HG02852 (cell line): ENCODE data around the gene TCF12.
A peak's percentile ranks its signal among the peaks of the same experiment; 100 is the strongest.

Experiments
- ATAC-seq: cut with Tn5 transposase; IDR thresholded peaks from one replicate; pipeline ENCODE4 v1.9.1; 2021; ENCODE audit warnings: mild to moderate bottlenecking, moderate library complexity; ENCODE audit not compliant: unreplicated experiment

The TCF12 gene

GRCh38 chr15:57086857-57087427 is 168.5 kb downstream of the TCF12 start:
- ATAC-seq = no peak

GRCh38 chr15:57089815-57090495 is 171.5 kb downstream of the TCF12 start:
- no peak for ATAC-seq

- no peak for ATAC-seq
Observed at GRCh38 chr15:57090496-57090859, 172.0 kb downstream of the TCF12 start.

- ATAC-seq = no peak
Observed at GRCh38 chr15:57091636-57092035, 173.2 kb downstream of the TCF12 start.

GRCh38 chr15:57092252-57092651 is 173.8 kb downstream of the TCF12 start:
- no peak for ATAC-seq

GRCh38 chr15:57094321-57095257 is 176.1 kb downstream of the TCF12 start:
- ATAC-seq = no peak

GRCh38 chr15:57095896-57096295 is 177.5 kb downstream of the TCF12 start:
- ATAC-seq = no peak

GRCh38 chr15:57097246-57097645 is 178.8 kb downstream of the TCF12 start:
- no peak for ATAC-seq

- peak; percentile 51 for ATAC-seq
Observed at GRCh38 chr15:57097919-57098543, 179.6 kb downstream of the TCF12 start.

- ATAC-seq = no peak
Observed at GRCh38 chr15:57098896-57099295, 180.5 kb downstream of the TCF12 start.

GRCh38 chr15:57100136-57100539 is 181.7 kb downstream of the TCF12 start:
- peak; percentile 45 for ATAC-seq

- ATAC-seq = no peak
Observed at GRCh38 chr15:57102858-57103257, 184.4 kb downstream of the TCF12 start.

- ATAC-seq = no peak
Observed at GRCh38 chr15:57108296-57108695, 189.9 kb downstream of the TCF12 start.

GRCh38 chr15:57109005-57109404 is 190.6 kb downstream of the TCF12 start:
- ATAC-seq = no peak

GRCh38 chr15:57111002-57111401 is 192.6 kb downstream of the TCF12 start:
- ATAC-seq = no peak

GRCh38 chr15:57112178-57112577 is 193.7 kb downstream of the TCF12 start:
- ATAC-seq = no peak

- no peak for ATAC-seq
Observed at GRCh38 chr15:57114070-57114469, 195.6 kb downstream of the TCF12 start.

- ATAC-seq = peak; percentile 47
Observed at GRCh38 chr15:57118013-57118799, 199.8 kb downstream of the TCF12 start.

- no peak for ATAC-seq
Observed at GRCh38 chr15:57122080-57122840, 203.8 kb downstream of the TCF12 start.

GRCh38 chr15:57124036-57124435 is 205.6 kb downstream of the TCF12 start:
- no peak for ATAC-seq
